Fibroblast of mammary gland (primary cell): ENCODE results near the gene PLIN4.

ENCODE experiments used
- DNase-seq: peaks from one replicate; pipeline ENCODE4 v3.0.0-alpha.2; 2010; ENCODE audit warnings: low read depth
- H3K4me3 ChIP-seq: 2 replicates; pipeline ENCODE4 v1.5.1; 2011; ENCODE audit warnings: low read depth, mild to moderate bottlenecking, low read length, moderate library complexity; ENCODE audit not compliant: control insufficient read depth
- CTCF ChIP-seq: conservative IDR thresholded peaks from 2 replicates; pipeline ENCODE4 v1.5.1; 2011; ENCODE audit warnings: low read depth, low read length, inconsistent platforms; ENCODE audit not compliant: control insufficient read depth, insufficient read depth

Gene PLIN4

GRCh38 chr19:4495471-4495870 lies 22.8 kb downstream of the PLIN4 start:
- no peak for DNase-seq
- TF ChIP-seq CTCF, result no peak
- no peak overlapping the region for H3K4me3 ChIP-seq

GRCh38 chr19:4494691-4495064 lies 23.6 kb downstream of the PLIN4 start:
- no peak for TF ChIP-seq CTCF
- no peak overlapping the region for H3K4me3 ChIP-seq
- no peak for DNase-seq

- DNase-seq, result no peak
- H3K4me3 ChIP-seq, result no peak overlapping the region
- no peak for TF ChIP-seq CTCF
Measured at GRCh38 chr19:4493929-4494690, 24.2 kb downstream of the PLIN4 start.

GRCh38 chr19:4493104-4493928 lies 25.0 kb downstream of the PLIN4 start:
- no peak for TF ChIP-seq CTCF
- no peak overlapping the region for H3K4me3 ChIP-seq
- no peak for DNase-seq

- TF ChIP-seq CTCF, result no peak
- H3K4me3 ChIP-seq, result no peak overlapping the region
- DNase-seq, result no peak
Measured at GRCh38 chr19:4492337-4493103, 25.8 kb downstream of the PLIN4 start.

- H3K4me3 ChIP-seq, result no peak overlapping the region
- TF ChIP-seq CTCF, result no peak
Measured at GRCh38 chr19:4491446-4491845, 26.8 kb downstream of the PLIN4 start.

More at GRCh38 chr19:4491446-4491845, 26.8 kb downstream of the PLIN4 start:
- DNase-seq, result no peak
